Pons (tissue), 1 donor: ENCODE results near the gene MACROD1.
"Not testable (repeated sequence)": the region's sequence is repeated elsewhere in the genome, so short reads cannot be mapped to it uniquely, and the experiment has no call there.

Source experiments
- DNase-seq: peaks from one replicate; pipeline ENCODE4 v3.0.0-alpha.2; 2016; ENCODE audit warnings: low spot score

MACROD1 gene

DNA sequence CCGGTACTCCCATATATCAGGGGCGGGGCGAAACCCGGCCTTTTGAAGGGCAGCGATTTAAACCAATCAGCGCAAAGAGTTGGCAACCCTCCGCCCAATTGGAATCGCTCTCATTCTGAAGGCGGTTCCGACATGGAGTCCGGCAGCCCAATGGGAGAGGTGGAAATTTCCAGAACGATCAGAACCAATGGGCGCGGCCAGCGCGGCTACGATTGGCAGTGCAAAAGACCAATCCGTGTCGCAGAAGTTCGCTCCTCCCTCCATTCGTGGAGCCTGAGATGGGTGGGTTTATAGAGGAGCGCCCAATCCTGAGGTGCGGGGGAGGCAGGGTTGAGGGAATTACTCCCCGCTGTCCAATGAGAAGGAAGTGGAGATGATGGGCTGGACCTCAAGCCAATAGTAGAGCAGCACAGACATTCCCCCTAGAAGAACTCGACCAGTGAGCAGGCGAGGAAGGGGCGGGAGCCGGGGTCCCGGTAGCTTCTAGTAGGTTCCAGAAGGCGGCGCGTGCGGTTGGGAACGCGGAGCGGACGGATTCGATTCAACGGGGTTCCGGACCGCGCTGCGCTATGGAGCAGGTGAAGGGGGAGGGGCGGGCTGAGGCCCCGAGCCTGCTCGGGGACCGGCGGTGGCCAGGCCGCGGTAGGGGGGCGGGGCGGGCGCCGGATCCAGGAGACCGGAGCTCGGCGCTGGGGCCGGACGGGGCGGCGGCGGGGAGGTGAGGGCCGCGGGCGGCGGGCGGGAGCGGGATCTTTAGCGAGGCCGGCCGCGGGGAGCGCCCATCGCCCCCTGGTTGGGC, 20.0 kb upstream of the MACROD1 start, which contains the start of gene STIP1:
TSS of gene STIP1 (plus strand) at position 479 of the 799 bp plus-strand sequence. CDS start at position 570, 91 bp downstream.
- peak; percentile 100 for DNase-seq

DNA sequence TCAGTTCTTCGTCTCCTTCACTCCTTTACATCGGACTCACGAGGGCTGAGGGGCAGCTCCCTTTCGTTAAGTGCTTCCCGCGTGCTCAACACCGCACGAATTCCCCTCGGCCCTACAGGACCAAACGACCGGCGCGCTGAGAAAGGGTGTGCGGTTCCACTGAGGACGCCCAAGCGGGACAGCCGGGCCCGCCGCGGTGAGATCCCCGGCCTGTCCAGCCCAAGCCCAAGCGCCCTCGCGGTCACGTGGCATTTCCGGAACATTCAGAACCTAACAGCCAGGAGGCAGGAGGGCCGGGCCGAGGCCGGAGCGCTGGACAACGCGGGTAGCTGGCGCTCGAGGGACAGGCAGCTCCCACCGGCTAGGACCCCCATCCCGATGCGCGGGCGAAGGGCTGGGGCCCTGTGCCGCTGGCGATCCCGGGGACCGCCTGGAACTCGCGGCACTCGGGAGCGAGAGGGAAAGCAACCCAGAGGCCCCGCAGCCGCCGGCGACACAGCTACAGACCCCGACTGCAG, 19.3 kb upstream of the MACROD1 start:
- peak; percentile 86 for DNase-seq

DNA sequence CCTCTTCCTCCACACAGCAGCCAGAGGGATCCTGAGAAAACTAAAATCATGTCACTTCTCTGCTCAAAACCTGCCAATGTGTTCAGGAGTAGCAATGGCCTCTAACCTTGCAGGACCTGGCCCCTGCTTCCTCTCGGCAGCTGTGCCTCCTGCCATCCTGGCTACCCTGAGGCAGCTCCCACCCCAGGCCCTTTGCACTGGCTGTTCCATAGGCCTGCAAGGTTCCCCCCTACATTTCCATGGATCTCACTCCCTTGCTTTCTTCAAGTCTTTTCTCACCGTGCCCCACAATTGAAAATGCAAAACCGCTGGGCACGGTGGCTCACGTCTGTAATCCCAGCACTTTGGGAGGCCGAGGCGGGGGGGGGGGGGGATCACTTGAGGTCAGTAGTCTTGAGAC, 18.0 kb upstream of the MACROD1 start:
- no peak for DNase-seq

DNA sequence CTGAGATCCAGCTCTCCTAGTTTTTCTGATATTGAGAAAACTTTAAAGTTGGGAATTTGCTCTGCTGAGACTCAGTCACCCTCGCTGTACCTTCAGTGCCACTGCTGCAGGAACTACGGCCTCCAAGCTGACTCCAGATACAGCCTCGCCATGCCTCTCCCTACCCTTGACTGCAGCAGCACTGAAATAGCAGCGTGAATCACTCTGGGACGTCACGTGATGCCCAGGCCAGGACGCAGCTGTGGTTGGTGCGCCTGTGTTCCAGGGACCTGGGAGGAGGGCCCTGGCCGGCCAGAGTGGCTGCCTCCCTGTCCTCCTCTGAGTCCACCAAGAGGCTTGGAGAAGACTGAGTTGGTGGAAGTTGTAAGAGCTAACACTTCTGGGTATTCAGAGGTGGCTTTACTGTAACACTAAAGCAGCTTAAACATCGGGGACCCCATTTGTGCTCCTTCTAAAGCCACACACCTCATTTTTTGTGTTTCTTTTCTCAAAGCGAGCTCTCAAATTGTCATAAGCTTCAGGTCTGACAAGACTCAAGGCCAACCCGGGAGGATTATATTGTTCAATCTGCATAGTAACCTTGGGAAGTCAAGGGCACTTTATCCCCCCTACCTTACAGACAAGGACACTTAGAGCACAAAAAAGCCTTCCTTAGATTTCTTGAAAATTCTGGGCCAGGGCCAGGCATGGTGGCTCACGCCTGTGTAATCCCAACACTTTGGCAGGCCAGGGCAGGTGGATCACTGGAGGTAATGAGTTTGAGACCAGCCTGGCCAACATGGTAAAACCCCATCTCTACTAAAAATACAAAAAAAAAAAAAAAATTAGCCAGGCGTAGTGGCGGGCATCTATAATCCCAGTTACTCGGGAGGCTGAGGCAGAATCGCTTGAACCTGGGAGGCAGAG, 15.8 kb upstream of the MACROD1 start:
- DNase-seq: peak; percentile 96

DNA sequence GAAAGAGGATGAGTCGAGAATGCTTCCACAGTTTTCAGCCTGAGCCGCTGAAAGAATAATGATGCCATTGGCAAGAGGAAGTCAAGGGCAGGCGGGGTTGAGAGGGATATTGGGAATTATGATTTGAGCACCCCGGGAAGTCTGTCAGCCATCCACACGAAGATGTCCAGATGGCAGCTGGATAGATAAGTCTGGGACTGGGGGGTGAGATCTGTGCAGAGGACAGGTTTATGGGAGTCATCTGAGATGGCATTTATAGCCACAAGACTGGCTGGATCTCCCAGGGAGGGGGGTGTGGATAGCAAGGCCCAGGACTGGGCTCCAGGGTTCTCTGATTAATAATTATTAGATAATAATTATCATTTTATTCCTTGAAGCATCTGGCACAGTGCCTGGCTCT, 15.0 kb upstream of the MACROD1 start:
- DNase-seq: no peak

DNA sequence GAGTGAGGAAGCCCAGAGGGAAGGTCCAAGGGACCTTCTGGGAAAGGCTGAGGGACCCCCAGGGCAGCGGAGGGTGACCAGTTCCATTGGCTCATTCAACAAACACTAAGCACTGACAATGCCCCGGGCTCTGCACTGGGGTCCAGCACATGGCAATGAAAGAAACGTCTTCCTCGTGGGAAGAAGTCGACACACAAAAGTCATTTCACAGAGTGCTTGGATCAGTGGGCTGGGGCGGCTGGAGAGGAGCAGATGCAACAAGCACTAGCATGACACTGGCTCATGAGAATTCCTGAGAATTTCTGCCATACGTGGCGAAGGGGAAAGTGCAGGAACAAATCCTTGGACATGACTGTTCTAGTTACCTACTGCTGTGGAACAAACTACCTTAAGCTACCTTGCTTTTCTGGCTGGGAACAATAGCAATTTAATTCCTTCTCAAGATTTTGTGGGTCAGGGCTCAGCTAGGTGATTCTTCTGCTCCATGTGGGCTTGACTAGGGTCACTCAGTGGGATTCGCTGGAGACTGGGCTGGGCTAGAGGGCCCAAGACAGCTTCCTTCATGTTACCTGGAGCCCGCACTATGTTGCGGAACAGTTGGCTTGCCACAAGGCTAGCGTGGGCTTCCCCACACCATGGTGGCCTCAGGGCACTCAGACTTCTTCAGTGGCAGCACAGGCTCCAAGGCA, 13.2 kb upstream of the MACROD1 start:
- DNase-seq: no peak

DNA sequence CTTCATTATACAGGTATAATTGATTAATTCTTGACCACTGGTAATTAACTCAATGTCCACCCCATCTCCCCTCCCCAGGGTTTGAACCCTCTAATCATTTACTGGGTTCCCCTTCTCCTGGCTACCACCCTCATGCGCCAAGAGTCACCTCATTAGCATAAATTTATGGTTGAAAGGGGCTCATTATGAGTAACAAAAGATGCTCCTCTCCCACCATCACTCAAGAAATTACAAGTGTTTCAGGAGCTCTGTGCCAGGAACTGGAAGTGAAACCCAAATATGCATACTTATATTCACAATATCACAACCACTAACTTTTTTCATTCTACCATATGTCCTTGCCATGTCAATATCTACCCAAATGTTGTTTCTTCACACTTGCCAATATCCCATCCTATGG, 12.3 kb upstream of the MACROD1 start:
- no peak for DNase-seq

DNA sequence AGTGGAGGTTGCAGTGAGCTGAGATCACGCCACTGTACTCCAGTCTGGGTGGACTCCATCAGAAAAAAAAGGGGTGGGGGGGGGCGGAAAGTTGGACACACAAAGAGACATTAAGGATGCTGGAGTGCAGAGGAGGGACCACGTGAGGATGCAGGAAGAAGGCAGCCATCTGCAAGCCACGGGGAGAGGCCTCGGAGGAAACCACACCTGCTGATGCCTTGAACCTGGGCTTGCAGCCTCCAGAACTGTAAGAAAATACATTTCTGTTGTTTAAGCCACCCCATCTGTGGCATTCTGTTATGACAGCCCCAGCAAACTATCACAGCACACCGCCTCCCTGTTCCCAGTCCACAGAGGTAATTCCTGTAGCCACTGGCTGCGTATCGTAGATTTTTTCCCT, 10.8 kb upstream of the MACROD1 start:
- DNase-seq: no peak

DNA sequence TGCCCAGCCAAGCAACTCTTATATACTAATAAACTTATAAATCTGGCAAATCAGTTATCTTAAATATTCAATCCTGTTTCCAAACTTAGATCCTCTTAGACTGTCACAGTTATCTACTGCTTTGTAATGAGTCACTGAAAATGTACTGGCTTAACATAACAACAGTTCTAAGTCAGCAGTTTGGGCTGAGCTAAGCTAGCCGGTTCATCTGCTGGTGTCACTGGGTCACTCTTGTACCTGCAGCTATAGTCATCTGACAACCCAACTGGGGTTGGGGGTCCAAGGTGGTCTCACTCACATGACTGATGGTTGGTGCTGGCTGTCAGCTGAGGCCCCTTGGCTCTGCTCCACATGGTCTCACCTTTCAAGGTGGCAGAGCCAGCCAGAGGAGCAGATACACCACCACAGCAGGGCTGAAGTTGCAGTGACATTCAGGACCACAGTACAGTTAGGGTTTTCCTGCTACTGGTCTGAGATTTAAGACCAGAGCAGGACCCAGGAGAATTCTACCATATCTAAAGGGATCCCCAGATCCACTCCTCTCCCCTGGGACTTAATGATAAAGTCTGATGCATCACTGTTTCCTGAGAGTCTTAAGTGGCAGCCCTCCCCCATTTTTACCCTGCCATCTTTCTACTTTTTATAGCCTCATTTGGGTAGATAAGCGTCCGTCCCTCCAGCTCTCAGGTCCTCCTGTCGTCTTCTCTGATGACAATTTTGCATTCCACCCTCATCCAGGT, 7.9 kb upstream of the MACROD1 start:
- no peak for DNase-seq

DNA sequence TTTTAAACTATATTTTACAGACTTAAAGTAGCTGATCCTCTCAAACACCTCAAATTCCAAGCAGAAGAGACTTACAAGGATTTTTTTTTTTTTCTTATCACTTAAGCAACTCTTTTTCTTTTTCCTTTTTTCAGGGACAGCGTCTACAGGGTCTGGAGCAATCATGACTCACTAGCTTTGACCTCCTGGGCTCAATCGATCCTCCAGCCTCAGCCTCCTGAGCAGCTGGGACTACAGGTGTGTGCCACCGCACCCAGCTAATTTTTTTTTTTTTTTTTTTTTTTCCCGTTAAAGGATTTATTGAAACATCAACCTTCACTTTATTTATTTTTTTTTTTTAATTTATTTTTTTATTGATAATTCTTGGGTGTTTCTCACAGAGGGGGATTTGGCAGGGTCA, 4.5 kb upstream of the MACROD1 start:
- no peak for DNase-seq

DNA sequence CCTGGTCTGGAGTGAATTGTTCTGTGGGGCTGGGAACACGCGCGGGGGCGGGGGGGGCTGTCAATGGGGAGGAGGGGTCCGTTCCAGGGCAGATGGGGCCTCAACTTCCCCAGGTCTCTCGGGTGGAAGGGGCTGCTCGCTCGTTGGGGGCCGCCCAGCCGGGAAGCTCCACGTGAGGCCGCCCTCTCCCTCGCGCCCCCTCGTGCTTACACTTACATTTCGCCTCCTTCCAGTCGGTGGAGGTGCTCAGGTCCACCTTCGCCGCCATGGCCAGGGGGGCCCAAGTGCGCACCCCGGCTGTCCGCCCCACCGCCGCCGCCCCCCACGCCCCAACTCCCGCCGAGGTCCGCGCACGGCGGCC, 452 bp downstream of the MACROD1 start:
- DNase-seq: no peak

DNA sequence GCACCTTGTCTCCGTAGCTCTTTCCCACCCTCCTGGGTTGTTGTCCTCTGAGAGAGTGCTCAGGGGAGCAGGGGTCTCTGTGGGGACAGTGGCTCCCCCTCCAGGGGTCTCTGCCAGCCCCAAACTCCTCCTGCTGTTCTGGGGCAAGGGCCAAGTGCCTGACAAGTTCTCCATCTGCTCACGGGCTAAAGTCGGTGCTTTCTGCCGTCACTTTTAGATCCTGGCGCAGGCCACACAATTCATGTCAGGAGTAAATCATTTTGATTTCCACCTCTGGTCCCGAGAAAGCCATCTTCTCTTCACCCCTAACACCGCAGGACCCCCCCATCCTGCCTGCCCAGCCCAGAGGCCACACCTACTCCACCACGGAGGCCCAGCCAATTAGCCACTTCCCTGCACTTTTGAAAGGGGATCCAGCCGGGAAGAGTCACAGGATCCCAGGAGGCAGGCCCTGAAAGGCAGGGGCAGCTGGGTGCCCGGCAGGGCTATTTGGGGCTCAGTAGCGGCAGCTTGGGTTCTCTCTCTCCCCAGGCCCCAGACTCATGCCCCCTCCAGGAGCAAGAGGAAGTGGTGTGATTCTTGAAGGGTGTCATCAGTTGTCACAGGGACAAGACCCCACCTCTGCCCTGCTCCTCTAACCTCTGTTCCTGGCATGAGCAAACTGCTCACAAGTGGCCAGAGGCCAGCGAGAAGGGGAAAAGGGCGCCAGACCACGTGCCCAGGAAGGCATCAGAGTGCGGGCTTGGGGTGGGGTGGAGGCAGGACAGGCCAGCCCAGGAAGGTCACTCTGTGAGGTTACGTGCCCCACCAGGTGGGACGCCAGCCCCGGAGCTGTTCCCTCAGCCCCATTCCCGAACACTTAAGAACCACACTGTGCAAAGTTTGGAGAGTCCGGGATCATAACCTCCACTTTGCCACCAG, 1.3 kb downstream of the MACROD1 start:
- no peak for DNase-seq

DNA sequence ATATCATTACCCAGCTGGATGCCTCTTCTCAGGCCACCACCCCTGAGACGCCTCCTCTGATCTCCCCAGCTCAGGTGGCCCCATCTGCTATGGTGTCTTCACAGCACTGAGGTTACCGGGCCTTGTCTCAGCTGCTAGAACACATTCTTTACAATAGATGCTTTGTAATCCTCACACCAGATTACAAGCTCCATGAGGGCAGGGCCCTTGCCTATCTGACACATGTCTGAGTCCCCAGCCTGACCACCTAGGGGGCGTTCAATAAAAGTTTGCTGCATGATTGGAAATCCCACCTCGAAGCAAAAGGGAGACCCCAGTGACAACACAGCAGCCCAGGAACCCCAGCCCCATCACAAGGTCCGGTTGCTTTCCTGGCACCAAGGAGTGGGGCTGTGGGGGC, 2.0 kb downstream of the MACROD1 start:
- DNase-seq: no peak

DNA sequence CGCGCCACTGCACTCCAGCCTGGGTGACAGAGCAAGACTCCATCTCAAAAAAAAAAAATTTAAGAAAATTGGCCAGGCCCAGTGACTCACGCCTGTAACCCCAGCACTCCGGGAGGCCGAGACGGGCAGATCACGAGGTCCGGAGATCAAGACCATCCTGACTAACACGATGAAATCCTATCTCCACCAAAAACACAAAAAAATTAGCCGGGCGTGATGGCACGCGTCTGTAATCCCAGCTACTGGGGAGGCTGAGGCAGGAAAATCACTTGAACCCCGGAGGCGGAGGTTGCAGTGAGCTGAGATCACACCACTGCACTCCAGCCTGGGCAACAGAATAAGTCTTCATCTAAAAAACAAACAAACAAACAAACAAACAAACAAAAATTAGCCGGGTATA, 3.1 kb downstream of the MACROD1 start:
- not testable (repeated sequence) for DNase-seq

DNA sequence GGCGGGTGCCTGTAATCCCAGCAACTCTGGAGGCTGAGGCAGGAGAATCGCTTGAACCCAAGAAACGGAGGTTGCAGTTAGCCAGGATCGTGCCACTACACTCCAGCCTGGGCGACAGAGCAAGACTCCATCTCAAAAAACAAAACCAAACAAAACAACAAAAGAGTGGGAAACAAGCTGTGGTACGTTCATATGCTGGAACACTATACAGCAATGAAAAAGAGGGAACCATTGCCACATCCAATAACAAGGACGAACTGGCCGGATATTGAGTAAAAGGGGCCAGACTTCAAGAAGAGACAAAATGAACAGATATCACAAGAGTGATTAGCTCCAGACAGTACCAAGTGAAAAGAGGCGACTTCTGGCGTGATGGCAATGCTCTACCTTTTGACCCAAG, 4.9 kb downstream of the MACROD1 start:
- DNase-seq: no peak

DNA sequence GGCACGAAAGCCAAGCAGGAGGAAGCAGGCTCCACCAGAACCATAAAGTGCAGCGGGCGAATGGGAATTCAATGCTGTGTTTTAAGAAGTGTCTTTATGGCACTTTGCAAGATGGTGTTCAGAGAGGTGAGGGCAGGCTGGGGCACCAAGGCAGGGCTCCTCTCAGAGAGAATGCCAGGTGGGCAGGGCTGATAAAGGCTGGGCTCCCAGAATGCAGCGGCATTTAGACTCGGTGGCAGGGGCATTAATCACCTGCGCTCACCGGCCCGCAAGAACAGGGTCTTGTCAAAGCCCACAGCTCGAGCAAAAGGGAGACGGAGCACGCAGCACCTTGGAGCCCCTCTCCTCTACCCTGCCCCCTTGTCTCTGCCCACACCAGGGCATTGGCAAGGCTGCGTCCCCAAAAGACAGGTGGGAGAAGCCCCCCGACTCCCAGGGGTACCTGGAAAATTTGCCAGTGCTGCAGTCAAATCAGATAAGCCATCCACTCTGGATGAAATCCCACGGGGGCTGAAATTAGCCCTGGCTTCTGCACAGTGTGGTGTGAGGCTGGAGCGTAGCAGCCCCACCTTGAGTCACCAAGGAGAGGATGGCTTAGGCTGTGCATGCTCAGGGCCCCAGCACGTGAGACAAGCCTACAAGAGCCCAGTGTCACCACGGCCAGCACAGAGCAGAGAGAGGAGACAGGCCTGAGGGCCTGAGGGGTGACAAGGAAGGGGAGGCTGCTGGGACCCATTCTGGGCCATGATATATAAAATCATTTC, 8.1 kb downstream of the MACROD1 start:
- no peak for DNase-seq

DNA sequence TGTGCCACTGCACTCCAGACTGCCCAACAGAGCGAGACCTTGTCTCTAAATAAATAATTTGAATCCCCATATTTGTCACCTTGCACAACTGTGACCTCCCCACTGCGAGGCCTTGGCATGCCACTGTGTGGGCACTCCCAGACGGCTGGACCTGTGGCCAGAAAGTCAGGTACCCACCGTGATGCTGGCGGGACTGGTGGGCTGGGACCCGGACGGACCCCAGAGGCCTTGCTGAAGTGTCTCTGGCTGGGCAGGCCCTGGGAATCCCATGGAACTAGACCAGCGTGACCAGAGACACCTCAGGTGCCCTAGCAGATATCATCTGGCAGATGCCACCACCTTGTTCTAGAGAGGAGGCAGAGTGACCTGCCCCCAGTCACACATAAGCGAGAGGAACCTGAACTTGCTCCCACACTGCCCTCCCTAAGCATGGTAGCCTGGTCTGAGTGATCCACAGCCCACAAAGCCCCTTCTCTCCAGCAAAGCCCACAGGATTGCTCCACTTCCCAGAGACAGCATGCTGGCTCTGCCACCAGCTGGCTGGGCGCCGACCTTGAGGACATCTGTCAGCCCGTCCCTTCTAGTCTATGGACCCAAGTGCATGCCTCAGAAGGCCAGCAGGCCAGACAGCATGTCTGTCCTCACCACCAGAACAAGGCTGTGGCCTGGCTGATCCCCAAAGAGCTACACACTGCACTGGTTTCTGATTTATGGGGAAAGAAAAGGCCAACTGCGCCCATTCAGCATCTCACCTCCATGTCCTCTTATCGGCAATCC, 9.5 kb downstream of the MACROD1 start:
- peak; percentile 51 for DNase-seq

DNA sequence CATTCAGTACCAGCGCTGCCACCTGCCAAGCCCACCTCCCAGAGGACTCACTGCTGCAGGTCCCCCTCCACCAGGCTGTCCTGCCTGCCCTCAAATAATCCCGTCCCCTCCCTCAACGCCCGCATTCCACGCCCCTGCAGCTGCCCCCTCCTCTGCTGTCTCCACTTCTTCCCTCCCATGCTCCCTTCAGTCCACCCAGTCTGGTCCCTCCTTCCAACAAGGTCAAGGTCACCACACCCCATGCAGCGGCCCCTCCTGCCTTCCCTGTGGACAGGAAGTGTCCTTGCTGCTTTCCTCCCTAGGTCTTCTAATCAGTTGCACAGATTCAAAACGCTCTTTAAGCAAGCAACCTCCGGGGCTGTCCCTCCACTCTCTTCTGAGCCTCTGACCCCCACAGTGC, 12.1 kb downstream of the MACROD1 start:
- no peak for DNase-seq
